GM23248 (cell line): Measurements from ENCODE around the gene ZRSR2. TPM values are rescaled to one million over a fixed set of nuclear protein-coding genes. Genes with fewer than 3 reads are reported as not detected.

Experiments used
- DNase-seq: peaks from one replicate; pipeline ENCODE4 v3.0.0-alpha.2; 2015
- H2AFZ ChIP-seq: fragments of 200-600 bp; sonication (generic); 2 replicates; pipeline ENCODE4 v1.6.1; 2016; ENCODE audit warnings: antibody characterized with exemption
- H3F3A ChIP-seq: fragments of 200-600 bp; sonication (generic); 2 replicates; pipeline ENCODE4 v1.6.1; 2016; ENCODE audit warnings: mild to moderate bottlenecking, antibody characterized with exemption, mixed run types; ENCODE audit not compliant: insufficient read depth
- H3K27ac ChIP-seq: fragments of 200-600 bp; sonication (generic); 2 replicates; pipeline ENCODE4 v1.5.1; 2016; ENCODE audit warnings: mild to moderate bottlenecking
- H3K27me3 ChIP-seq: fragments of 200-600 bp; sonication (generic); replicated peaks from 2 replicates; pipeline ENCODE4 v1.6.1; 2016; ENCODE audit warnings: mild to moderate bottlenecking; ENCODE audit not compliant: insufficient read depth
- H3K36me3 ChIP-seq: fragments of 200-600 bp; sonication (generic); 2 replicates; pipeline ENCODE4 v1.6.1; 2016; ENCODE audit warnings: low read depth, mild to moderate bottlenecking
- H3K4me1 ChIP-seq: fragments of 200-600 bp; sonication (generic); 2 replicates; pipeline ENCODE4 v1.6.1; 2016; ENCODE audit warnings: mild to moderate bottlenecking; ENCODE audit not compliant: insufficient read depth
- H3K4me2 ChIP-seq: fragments of 200-600 bp; sonication (generic); one replicate; pipeline ENCODE4 v1.6.1; 2016; ENCODE audit warnings: mild to moderate bottlenecking; ENCODE audit not compliant: unreplicated experiment
- H3K4me3 ChIP-seq: fragments of 200-600 bp; sonication (generic); 2 replicates; pipeline ENCODE4 v1.5.1; 2016; ENCODE audit warnings: mild to moderate bottlenecking
- H3K79me2 ChIP-seq: fragments of 200-600 bp; sonication (generic); 2 replicates; pipeline ENCODE4 v1.6.1; 2016; ENCODE audit warnings: mild to moderate bottlenecking; ENCODE audit not compliant: insufficient read depth
- H3K9ac ChIP-seq: fragments of 200-600 bp; sonication (generic); 2 replicates; pipeline ENCODE4 v1.6.1; 2016; ENCODE audit warnings: mild to moderate bottlenecking
- H3K9me2 ChIP-seq: fragments of 200-600 bp; sonication (generic); 2 replicates; pipeline ENCODE4 v1.6.1; 2016; ENCODE audit warnings: mixed run types, mild to moderate bottlenecking, moderate library complexity; ENCODE audit not compliant: insufficient read depth
- H3K9me3 ChIP-seq: fragments of 200-600 bp; sonication (generic); one replicate; pipeline ENCODE4 v1.6.1; 2017; ENCODE audit warnings: low read depth
- H4K20me1 ChIP-seq: fragments of 200-600 bp; sonication (generic); 2 replicates; pipeline ENCODE4 v1.6.0; 2016; ENCODE audit not compliant: insufficient read depth
- EZH2 ChIP-seq: fragments of 200-600 bp; sonication (generic); IDR thresholded peaks from 2 replicates; pipeline ENCODE4 v1.6.1; 2018; ENCODE audit warnings: antibody characterized with exemption, mild to moderate bottlenecking; ENCODE audit not compliant: insufficient read depth, poor library complexity, severe bottlenecking
- EZH2phosphoT487 ChIP-seq: fragments of 200-600 bp; sonication (generic); IDR thresholded peaks from 2 replicates; pipeline ENCODE4 v1.6.1; 2018; ENCODE audit warnings: antibody characterized with exemption, moderate library complexity, mild to moderate bottlenecking, low read depth; ENCODE audit not compliant: insufficient read depth
- WGBS, 2 experiments: methylation state at CpG; one replicate each; pipeline ENCODE4 v1.1.6; 2015 to 2017; ENCODE audit warnings: low lambda C conversion rate in 2 of 2, low coverage in 1 of 2; ENCODE audit errors: missing lambda C conversion rate in 2 of 2; 5-methylcytosine and 5-hydroxymethylcytosine counted together
- in situ Hi-C: fragments of 300-500 bp; cut with MboI; formaldehyde crosslinking; loops from 2 replicates; pipeline ENCODE4 v1.15.0; 2020
- polyA plus RNA-seq: library from polyadenylated mRNA; unstranded; fragments of >200 nt; fragmentation: Nextera tagmentation; extraction: Ambion mirVana; gene quantifications from 2 replicates; pipeline ENCODE4 v1.2.1, GENCODE V29; 2016
- total RNA-seq: library from RNA; depleted of rRNA; stranded (reverse); fragments of >200 nt; shearing (Covaris generic); gene quantifications from 2 replicates; pipeline ENCODE4 v1.2.3, GENCODE V29; 2014

The ZRSR2 gene
- total and polyA plus RNA-seq, 2 experiments from 2014 or later: 4.1 to 9.9 TPM

DNA sequence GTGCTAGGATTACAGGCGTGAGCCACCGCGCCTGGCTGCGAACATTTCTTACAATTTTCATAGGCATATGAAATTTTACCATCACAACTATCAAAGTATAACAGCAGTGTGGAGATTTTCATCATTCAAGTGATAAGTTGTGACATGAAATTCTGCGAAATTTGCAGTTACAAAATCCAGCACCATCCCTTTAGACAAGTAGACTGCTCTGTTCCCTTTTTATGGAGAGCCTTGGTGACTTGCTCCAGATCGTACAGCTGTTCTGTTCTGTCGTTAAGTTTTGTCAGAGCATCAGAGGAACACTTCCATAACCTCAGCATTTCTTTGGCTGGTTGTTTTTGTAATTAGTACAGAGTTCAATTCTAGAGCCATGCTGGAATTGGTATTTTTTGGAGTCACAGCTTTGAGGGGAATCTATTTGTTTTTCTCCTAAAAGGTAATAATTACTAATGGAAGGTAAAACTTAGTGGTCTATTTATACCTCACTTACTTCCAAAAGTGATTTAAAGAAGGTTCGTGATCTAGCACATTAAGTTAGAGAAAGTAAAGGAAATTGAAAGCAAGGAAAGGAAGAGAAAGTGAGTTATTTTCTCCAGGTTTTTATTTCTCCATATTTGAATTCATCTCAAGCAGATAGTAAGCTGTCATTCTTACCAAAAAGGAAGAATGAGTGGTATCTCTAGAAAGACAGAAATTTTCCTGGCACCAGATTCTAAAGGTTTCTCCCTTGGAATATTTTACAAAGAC, 22.1 kb downstream of the ZRSR2 start:
- TF ChIP-seq EZH2 (no peak), EZH2phosphoT487 (no peak)
- Histone ChIP-seq H3K4me1 (no peaks in the 10 kb centered on the region), H3K9me2 (no peaks in the 10 kb centered on the region), H3K9ac (no peak overlapping the region), H3K36me3 (peaks cover 3% of the 10 kb centered on the region; the same call in 1 of the 2 replicates), H3K79me2 (no peaks in the 10 kb centered on the region), H3K9me3 (no peaks in the 10 kb centered on the region), H3K4me3 (no peak overlapping the region), H4K20me1 (no peaks in the 10 kb centered on the region), H3K4me2 (no peak overlapping the region), H3K27ac (no peak overlapping the region), H2AFZ (no peak overlapping the region), H3K27me3 (no peaks in the 10 kb centered on the region), H3F3A (no peaks in the 10 kb centered on the region)
- DNase-seq: no peak
- WGBS, 2 experiments: 91% methylated on average over 8 of the region's 8 CpGs
- in situ Hi-C loops: no loop called here

DNA sequence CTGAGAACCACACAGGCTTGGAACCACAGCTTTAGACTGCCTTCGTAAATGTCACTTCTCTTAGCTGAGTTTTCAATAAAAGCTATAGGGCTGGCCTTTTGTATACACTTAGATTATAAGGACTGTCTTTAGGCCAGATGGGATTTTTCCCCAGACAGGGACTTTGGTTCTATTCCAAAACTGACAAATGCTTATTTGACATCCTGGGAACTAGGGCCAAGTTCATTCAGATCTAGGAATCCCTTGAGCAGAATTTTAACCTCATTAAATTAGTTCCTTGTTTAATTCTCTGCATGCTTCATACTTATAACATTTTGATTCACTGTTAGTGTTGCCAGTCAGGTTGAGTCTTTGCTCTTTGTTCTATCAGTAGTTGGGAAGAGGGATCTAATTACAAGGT, 23.1 kb downstream of the ZRSR2 start:
- no peak overlapping the region for H3K4me3 ChIP-seq
- TF ChIP-seq EZH2 (no peak), EZH2phosphoT487 (no peak)
- no peaks in the 10 kb centered on the region for H3K9me3 ChIP-seq
- no peaks in the 10 kb centered on the region for H3K27me3 ChIP-seq
- H3K27ac ChIP-seq: no peak overlapping the region
- no peak overlapping the region for H3K9ac ChIP-seq
- H3K9me2 ChIP-seq: no peaks in the 10 kb centered on the region
- DNase-seq: no peak
- H4K20me1 ChIP-seq: no peaks in the 10 kb centered on the region
- H3F3A ChIP-seq: no peaks in the 10 kb centered on the region
- 100% methylated on average over 1 of the region's 1 CpG; no CpG with 5 or more reads in 1 of the 2 experiments for WGBS, 2 experiments
- no peaks in the 10 kb centered on the region for H3K79me2 ChIP-seq
- H3K36me3 ChIP-seq: peaks cover 3% of the 10 kb centered on the region; the same call in 1 of the 2 replicates
- no peak overlapping the region for H3K4me2 ChIP-seq
- H3K4me1 ChIP-seq: no peaks in the 10 kb centered on the region
- no peak overlapping the region for H2AFZ ChIP-seq
- in situ Hi-C loops: no loop called here

GRCh38 chrX:15814771-15815365, 24.6 kb downstream of the ZRSR2 start:
- H3K27ac ChIP-seq: no peak overlapping the region
- no peaks in the 10 kb centered on the region for H3F3A ChIP-seq
- no peak overlapping the region for H3K4me2 ChIP-seq
- 97% methylated on average over 6 of the region's 6 CpGs for WGBS, 2 experiments
- TF ChIP-seq EZH2phosphoT487: no peak
- no peak for TF ChIP-seq EZH2
- H3K4me3 ChIP-seq: no peak overlapping the region
- H3K9ac ChIP-seq: no peak overlapping the region
- H3K79me2 ChIP-seq: no peaks in the 10 kb centered on the region
- DNase-seq: no peak
- no peaks in the 10 kb centered on the region for H3K9me3 ChIP-seq
- H3K4me1 ChIP-seq: no peaks in the 10 kb centered on the region
- H4K20me1 ChIP-seq: no peaks in the 10 kb centered on the region
- H3K27me3 ChIP-seq: no peaks in the 10 kb centered on the region
- peaks cover 3% of the 10 kb centered on the region; the same call in 1 of the 2 replicates for H3K36me3 ChIP-seq
- no peak overlapping the region for H2AFZ ChIP-seq
- in situ Hi-C loops: no loop called here
- no peaks in the 10 kb centered on the region for H3K9me2 ChIP-seq

GRCh38 chrX:15815779-15816437, 25.6 kb downstream of the ZRSR2 start:
- Histone ChIP-seq H2AFZ (no peak overlapping the region), H3K27ac (no peak overlapping the region), H3F3A (no peaks in the 10 kb centered on the region), H3K9me3 (no peaks in the 10 kb centered on the region), H3K4me3 (no peak overlapping the region), H3K79me2 (no peaks in the 10 kb centered on the region), H3K27me3 (no peaks in the 10 kb centered on the region), H3K9ac (no peak overlapping the region), H3K9me2 (no peaks in the 10 kb centered on the region), H3K36me3 (peaks cover 3% of the 10 kb centered on the region; the same call in 1 of the 2 replicates), H3K4me2 (no peak overlapping the region), H4K20me1 (no peaks in the 10 kb centered on the region), H3K4me1 (no peaks in the 10 kb centered on the region)
- TF ChIP-seq EZH2phosphoT487 (no peak), EZH2 (no peak)
- 73 to 74% methylated on average over 8 to 10 of the region's 10 CpGs for WGBS, 2 experiments
- in situ Hi-C loops: no loop called here
- peak; percentile 31 for DNase-seq
